Measurements from ENCODE around the gene ITPK1. TPM values are rescaled to one million over a fixed set of nuclear protein-coding genes. Genes with fewer than 3 reads are reported as not detected.

Gene ITPK1
- total RNA-seq, 2 experiments from 2014 or later: 12.2 to 18.9 TPM

DNA sequence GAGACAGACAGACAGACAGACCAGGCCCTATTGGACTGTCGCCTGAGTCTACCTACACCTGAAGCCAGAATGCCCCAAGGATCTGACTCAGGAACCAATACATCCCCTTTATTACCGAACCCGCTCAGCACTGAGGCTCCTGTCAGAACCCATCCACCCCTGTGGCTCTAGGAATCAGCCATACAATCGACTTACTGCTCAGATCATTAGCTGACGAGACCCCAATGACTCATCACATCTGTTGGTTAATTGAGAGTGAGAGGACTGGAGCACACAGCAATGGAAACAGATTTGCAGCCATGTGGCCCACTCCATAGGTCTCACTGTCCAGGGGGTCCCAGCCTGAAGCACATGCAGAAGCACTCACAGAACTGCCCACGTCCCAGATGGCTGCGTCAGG, 15.2 kb downstream of the ITPK1 start:
- Mint-ChIP-seq H3K4me3 (no peak overlapping the region), H3K27ac (no peak overlapping the region), H3K36me3 (ENCODE audit: low read depth) (no peaks in the 10 kb centered on the region), H3K4me1 (ENCODE audit: low read depth) (peaks cover 20% of the 10 kb centered on the region), H3K9me3 (no peaks in the 10 kb centered on the region), H3K27me3 (ENCODE audit: low read depth) (no peaks in the 10 kb centered on the region)
- CTCF ChIA-PET: interaction anchor here (1.5 kb wide), 1 partner anchor 12 kb away, joined by 4 read pairs; no protein-coding TSS in a partner anchor
- intact Hi-C loops (cut with micrococcal nuclease): no loop called here
- DNase-seq: no peak

DNA sequence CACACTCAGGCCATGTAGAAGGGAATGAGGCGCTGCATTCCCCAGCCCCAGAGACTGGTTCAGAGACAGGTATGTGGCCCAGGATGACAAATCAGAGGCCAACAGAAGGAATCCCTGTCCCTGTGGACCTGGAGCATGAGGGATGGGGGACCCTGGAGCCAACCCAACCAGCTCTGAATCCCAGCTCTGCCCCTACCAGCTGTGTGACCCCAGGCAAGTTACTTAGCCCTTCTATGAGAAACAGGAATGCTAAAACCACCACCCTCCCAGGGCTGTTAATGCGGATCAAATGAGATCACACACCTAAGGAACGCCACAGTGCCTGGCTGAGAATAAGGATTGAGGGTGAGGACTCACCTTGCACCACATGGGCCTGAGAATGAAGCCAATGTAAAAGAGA, 15.6 kb downstream of the ITPK1 start:
- H3K9me3 Mint-ChIP-seq: no peaks in the 10 kb centered on the region
- H3K4me1 Mint-ChIP-seq (ENCODE audit: low read depth): peaks cover 20% of the 10 kb centered on the region
- no peaks in the 10 kb centered on the region for H3K27me3 Mint-ChIP-seq (ENCODE audit: low read depth)
- H3K27ac Mint-ChIP-seq: no peak overlapping the region
- H3K36me3 Mint-ChIP-seq (ENCODE audit: low read depth): no peaks in the 10 kb centered on the region
- no peak overlapping the region for H3K4me3 Mint-ChIP-seq
- intact Hi-C loops (cut with micrococcal nuclease): no loop called here
- DNase-seq: no peak
- CTCF ChIA-PET: interaction anchor here (0.6 to 1.5 kb wide), 2 partner anchors 13 to 76 kb away, joined by 3 to 4 read pairs; no protein-coding TSS in a partner anchor

DNA sequence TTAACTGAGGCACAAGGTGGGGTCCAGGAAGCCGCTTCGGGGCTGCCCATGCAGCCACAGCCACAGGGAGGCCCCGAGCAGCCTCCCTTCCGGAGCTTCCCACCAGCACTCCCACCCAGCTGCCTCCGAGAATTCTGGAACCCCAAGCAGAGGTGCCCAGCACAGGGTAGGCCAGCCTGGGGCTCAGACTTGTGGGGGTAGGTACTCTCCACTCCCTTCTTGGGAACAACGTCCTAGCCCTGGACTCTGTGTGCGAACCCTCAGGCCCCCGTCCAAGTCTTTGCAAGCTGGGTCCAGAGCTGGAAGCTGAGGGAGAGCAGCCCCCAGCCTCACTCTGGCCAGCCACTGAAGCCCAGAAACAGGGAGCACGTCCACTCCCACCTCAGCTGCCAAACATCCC, 16.1 kb downstream of the ITPK1 start:
- peaks cover 20% of the 10 kb centered on the region for H3K4me1 Mint-ChIP-seq (ENCODE audit: low read depth)
- H3K9me3 Mint-ChIP-seq: no peaks in the 10 kb centered on the region
- no peaks in the 10 kb centered on the region for H3K27me3 Mint-ChIP-seq (ENCODE audit: low read depth)
- H3K27ac Mint-ChIP-seq: no peak overlapping the region
- intact Hi-C loops (cut with micrococcal nuclease): no loop called here
- no peak for DNase-seq
- H3K36me3 Mint-ChIP-seq (ENCODE audit: low read depth): no peaks in the 10 kb centered on the region
- H3K4me3 Mint-ChIP-seq: no peak overlapping the region
- CTCF ChIA-PET: interaction anchor here (0.6 to 1.5 kb wide), 3 partner anchors 13 to 77 kb away, joined by 3 to 8 read pairs (median 4); no protein-coding TSS in a partner anchor

DNA sequence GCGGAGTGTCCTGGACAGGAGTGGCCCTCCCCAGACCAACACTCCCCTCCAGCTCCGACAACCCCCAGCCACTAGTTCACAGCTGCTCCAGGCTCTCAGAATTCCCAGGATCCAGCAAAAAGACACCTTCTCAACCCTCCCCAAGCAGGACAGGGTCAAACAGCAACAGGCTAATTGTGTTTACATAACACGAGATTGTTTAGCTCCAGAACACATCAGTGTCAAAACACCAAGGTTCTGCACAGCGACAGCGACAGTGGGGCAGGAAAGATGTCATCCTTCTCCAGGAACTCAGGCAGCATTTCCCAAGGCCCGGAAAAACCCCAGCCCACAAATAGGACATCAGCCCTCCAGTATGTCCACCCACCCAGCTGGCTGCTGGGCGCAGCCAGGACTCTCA, 16.5 kb downstream of the ITPK1 start:
- H3K27ac Mint-ChIP-seq: no peak overlapping the region
- intact Hi-C loops (cut with micrococcal nuclease): no loop called here
- peaks cover 15% of the 10 kb centered on the region for H3K4me1 Mint-ChIP-seq (ENCODE audit: low read depth)
- no peak overlapping the region for H3K4me3 Mint-ChIP-seq
- CTCF ChIA-PET: interaction anchor here (1.5 kb wide), 1 partner anchor 14 kb away, joined by 8 read pairs; no protein-coding TSS in a partner anchor
- no peaks in the 10 kb centered on the region for H3K9me3 Mint-ChIP-seq
- H3K27me3 Mint-ChIP-seq (ENCODE audit: low read depth): no peaks in the 10 kb centered on the region
- no peak for DNase-seq
- no peaks in the 10 kb centered on the region for H3K36me3 Mint-ChIP-seq (ENCODE audit: low read depth)

DNA sequence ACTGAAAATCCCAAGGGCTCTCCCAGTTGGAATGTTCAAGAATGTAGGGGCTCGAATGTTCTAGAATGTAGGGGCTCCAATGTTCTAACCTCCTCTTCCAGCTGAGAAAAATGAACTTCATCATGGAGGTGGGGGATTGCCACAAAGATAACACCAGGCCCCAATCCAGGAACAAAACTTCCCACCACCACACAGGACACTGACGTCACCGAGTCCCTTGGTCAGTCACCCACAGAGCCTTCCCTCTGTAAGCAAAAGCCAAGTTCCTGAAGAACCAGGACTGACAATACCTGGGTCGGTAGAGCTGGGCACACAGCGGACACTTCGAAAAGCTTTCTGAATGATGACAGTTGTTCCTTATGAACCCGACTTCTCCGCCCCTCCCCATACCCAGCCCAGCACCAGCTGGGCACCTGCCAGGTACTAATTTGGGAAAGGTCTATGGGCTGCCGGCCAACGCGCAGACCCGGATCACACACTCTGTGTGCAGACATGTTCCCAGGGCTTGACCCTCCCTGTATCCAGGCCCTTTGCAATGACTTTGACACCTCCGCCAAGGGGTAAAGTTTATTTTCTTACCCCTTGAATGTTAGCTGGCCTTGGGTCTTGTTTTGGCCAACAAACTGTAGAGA, 18.9 kb downstream of the ITPK1 start:
- H3K9me3 Mint-ChIP-seq: no peaks in the 10 kb centered on the region
- H3K27me3 Mint-ChIP-seq (ENCODE audit: low read depth): no peaks in the 10 kb centered on the region
- H3K4me3 Mint-ChIP-seq: no peak overlapping the region
- intact Hi-C loops (cut with micrococcal nuclease): no loop called here
- CTCF ChIA-PET: interaction anchor here (0.8 to 1.4 kb wide), 2 partner anchors 17 to 18 kb away, joined by 3 to 9 read pairs; partner anchors contain the start of gene ITPK1
- no peak overlapping the region for H3K27ac Mint-ChIP-seq
- peaks cover 3% of the 10 kb centered on the region for H3K4me1 Mint-ChIP-seq (ENCODE audit: low read depth)
- H3K36me3 Mint-ChIP-seq (ENCODE audit: low read depth): no peaks in the 10 kb centered on the region
- DNase-seq: no peak

DNA sequence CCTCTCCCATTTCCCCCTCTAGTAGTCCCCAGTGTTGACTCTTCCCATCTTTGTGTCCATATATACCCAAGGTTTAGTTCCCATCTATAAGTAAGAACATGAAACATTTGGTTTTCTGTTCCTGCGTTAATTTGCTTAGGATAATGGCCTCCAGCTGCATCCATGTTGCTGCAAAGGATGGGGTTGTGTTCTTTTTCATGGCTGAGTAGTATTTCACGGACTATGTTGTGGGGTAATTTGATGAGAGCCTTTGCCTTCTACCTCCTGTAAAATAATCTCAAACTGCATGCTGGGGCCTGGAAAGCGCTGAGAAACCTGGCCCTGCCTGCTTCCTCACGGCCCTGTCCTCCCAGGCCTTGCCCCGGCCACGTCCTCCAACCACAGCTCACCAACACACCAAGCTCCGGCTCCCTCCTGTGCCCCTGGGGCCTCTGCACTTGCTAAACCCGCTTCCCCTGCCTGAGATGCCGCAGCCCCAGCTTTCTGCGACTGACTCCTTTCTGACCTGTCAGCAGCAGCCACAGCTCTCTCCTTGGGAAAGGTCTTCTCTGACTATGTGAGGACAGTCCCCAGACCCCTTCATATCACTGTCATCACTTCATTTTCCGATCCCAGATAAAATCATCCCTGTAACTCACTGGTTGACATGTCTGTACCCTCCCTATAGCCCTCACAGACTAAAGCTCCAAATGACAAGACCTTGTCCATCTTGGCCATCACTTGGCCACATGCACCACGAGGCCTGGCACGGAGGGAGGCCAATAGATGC, 19.8 kb downstream of the ITPK1 start:
- no peak for DNase-seq
- H3K9me3 Mint-ChIP-seq: no peaks in the 10 kb centered on the region
- H3K27me3 Mint-ChIP-seq (ENCODE audit: low read depth): no peaks in the 10 kb centered on the region
- intact Hi-C loops (cut with micrococcal nuclease): no loop called here
- H3K27ac Mint-ChIP-seq: no peak overlapping the region
- no peak overlapping the region for H3K4me3 Mint-ChIP-seq
- CTCF ChIA-PET: interaction anchor here (0.8 to 1.4 kb wide), 2 partner anchors 18 to 19 kb away, joined by 3 to 9 read pairs; partner anchors contain the start of gene ITPK1
- H3K4me1 Mint-ChIP-seq (ENCODE audit: low read depth): peaks cover 3% of the 10 kb centered on the region
- no peaks in the 10 kb centered on the region for H3K36me3 Mint-ChIP-seq (ENCODE audit: low read depth)

DNA sequence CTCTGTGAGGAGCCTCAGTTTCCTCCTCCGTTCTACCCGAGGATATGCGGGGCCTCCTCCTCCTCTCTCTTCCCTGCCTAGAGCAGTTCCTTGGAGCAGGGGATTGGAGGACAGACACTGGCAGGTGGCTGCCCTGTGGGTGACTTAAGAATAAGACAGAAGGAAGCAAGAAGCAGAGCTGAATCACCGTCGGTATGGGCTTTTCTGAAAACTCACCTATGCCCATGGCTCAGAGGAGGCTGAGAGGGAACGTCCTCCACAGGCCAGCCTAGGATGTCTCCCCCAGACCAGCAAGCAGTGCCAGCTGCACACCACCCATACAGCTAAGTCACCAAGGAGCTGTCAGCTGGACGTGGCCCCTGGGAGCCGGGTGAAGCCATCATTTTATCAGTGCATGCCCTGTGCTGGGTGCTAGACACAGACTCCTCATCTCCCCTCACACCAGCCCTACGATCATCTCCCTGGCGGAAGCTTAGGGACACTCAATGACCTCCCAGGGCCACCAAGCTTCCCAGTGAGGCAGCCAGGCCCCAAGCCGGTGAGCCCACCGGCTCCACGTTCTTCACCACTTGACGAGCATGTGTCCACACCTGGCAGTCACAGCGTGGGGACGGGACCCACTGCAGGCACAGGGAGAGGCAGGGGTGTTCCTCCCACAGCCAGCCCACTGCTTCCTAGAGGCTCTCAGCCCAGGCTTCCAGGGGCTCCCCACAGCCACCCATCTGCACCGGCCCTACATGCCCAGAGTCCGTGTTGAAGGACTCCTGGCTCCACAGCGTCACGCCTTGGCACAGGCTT, 21.4 kb downstream of the ITPK1 start:
- CTCF ChIA-PET: interaction anchor here (0.7 to 1.5 kb wide), 2 partner anchors 19 to 382 kb away, joined by 4 to 5 read pairs; no protein-coding TSS in a partner anchor
- no peaks in the 10 kb centered on the region for H3K4me1 Mint-ChIP-seq (ENCODE audit: low read depth)
- H3K27me3 Mint-ChIP-seq (ENCODE audit: low read depth): no peaks in the 10 kb centered on the region
- H3K9me3 Mint-ChIP-seq: no peaks in the 10 kb centered on the region
- H3K4me3 Mint-ChIP-seq: no peak overlapping the region
- intact Hi-C loops (cut with micrococcal nuclease): no loop called here
- no peaks in the 10 kb centered on the region for H3K36me3 Mint-ChIP-seq (ENCODE audit: low read depth)
- H3K27ac Mint-ChIP-seq: no peak overlapping the region
- no peak for DNase-seq

DNA sequence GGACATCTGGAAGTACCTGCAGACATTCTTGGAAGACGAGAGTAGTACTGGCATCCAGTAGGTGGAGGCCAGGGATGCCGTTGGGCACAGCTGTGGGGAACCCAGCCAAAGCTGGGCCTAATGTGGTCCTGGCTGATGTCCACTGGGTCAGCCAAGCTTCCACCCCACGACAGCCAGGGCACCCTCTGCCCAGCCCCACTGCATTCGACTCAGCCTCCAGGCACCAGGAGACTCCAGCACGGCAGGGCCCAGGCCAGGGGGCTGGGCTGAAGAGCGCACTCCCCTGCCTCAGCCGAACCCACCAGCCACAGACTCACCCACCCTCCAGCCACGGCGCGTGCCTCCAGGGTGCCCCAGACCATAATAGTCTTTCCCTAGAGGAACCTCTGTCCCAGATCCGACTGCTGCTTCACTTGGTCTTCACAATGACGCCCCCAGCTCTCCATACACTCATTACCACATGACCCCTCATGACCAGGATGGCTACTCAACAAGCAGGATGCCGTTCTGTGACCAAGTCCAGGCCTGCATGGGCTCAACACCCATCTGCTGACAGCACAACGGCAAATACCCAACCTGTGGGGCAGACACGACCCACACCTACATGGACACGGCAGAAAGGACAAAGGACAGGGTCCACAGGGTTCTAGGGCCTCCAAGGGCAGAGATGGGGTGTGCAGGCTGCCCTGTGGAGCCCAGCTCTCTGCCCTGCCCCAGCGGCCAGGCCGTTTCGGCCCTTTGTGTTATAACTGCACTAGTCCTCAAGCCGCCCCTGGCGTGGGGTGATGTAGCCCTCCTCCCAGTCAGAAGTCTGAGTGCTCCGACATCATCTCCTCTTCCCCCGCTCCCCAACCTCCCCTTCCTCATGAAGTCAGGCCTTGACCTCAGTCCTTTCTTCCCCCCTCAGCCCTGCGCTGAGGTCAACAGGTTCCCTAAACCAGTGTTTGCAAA, 22.8 kb downstream of the ITPK1 start:
- no peaks in the 10 kb centered on the region for H3K9me3 Mint-ChIP-seq
- intact Hi-C loops (cut with micrococcal nuclease): no loop called here
- no peaks in the 10 kb centered on the region for H3K27me3 Mint-ChIP-seq (ENCODE audit: low read depth)
- no peak for DNase-seq
- no peaks in the 10 kb centered on the region for H3K36me3 Mint-ChIP-seq (ENCODE audit: low read depth)
- H3K4me3 Mint-ChIP-seq: no peak overlapping the region
- H3K27ac Mint-ChIP-seq: no peak overlapping the region
- no peaks in the 10 kb centered on the region for H3K4me1 Mint-ChIP-seq (ENCODE audit: low read depth)
- CTCF ChIA-PET: no interaction called here

DNA sequence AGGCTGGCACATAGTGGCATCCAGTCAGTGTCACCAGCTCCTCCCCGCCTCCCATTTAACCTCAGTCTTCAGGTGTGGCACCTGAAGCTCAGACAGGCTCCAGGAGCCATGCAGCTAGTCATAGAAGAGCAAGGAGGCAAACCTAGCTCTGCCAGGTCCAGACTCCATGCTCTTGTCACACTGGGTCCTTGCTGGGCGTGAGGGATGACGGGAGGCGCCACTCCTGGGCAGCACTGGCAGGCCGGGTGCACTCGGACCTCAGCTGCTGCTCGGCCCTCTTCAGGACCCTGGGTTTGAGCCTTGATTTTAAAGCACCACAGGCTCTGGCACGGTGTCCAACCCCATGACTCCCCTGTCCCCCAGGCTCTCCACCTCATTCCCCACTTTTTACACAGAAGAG, 24.1 kb downstream of the ITPK1 start:
- no peak for DNase-seq
- Mint-ChIP-seq H3K27ac (no peak overlapping the region), H3K4me3 (no peak overlapping the region), H3K4me1 (ENCODE audit: low read depth) (no peaks in the 10 kb centered on the region), H3K27me3 (ENCODE audit: low read depth) (no peaks in the 10 kb centered on the region), H3K9me3 (no peaks in the 10 kb centered on the region), H3K36me3 (ENCODE audit: low read depth) (no peaks in the 10 kb centered on the region)
- intact Hi-C loops (cut with micrococcal nuclease): no loop called here
- CTCF ChIA-PET: no interaction called here

DNA sequence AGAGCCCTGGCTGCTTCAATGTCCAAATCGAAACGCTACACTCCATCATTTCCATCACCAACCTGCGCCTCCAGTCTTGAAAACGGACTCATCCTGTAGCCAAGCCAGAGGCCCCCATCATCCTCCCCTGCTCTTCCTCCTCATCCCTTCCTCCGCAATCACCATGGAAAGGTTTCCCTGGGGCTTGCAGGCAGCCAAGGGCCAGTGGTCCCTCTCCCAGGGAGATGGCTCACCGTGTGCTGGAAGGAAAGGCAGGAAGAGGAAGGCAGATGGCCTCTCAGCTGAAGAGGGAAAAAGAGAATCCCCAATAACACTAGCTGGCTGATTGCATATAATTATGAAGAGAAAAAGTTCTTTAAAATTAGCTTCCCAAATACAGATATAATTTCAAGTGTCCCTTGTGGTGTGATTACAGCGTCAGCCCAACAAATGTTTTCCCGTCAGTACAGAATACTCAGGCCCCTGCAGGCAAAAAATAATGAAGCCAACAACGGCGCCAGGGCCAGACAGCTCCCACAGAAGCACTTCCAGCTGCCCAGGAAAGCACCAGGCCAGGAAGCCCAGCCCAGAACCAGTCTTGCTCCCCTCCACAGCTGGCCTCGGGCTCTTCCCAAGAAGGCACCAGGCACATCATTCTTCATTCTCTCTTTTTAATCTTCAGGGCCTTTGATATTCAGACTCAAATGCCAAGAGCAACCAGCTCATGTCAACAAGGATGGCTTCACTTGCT, 24.7 kb downstream of the ITPK1 start:
- Mint-ChIP-seq H3K27me3 (ENCODE audit: low read depth) (no peaks in the 10 kb centered on the region), H3K4me1 (ENCODE audit: low read depth) (no peaks in the 10 kb centered on the region), H3K27ac (no peak overlapping the region), H3K4me3 (no peak overlapping the region), H3K9me3 (no peaks in the 10 kb centered on the region), H3K36me3 (ENCODE audit: low read depth) (no peaks in the 10 kb centered on the region)
- DNase-seq: no peak
- CTCF ChIA-PET: interaction anchor here (0.9 kb wide), 1 partner anchor 23 kb away, joined by 3 read pairs; no protein-coding TSS in a partner anchor
- intact Hi-C loops (cut with micrococcal nuclease): no loop called here

Measured in activated naive CD4-positive, alpha-beta T cell treated with anti-CD3 and anti-CD28 coated beads for 36 hours (primary cell).